HG03558 (cell line): ENCODE data around the gene PLEK2.
"Not testable (repeated sequence)": the region's sequence is repeated elsewhere in the genome, so short reads cannot be mapped to it uniquely, and the experiment has no call there.

Source experiments
- ATAC-seq: cut with Tn5 transposase; IDR thresholded peaks from one replicate; pipeline ENCODE4 v1.9.1; 2021; ENCODE audit warnings: moderate number of reproducible peaks; ENCODE audit not compliant: unreplicated experiment; ENCODE audit errors: extremely low read depth

PLEK2 gene

GRCh38 chr14:67429510-67430205, 17.7 kb upstream of the PLEK2 start:
- no peak for ATAC-seq

- no peak for ATAC-seq
Measured at GRCh38 chr14:67428501-67429031, 16.6 kb upstream of the PLEK2 start.

GRCh38 chr14:67426983-67427606, 15.1 kb upstream of the PLEK2 start:
- ATAC-seq, result no peak

GRCh38 chr14:67426161-67426560, 14.2 kb upstream of the PLEK2 start:
- ATAC-seq, result no peak

- no peak for ATAC-seq
Measured at GRCh38 chr14:67425608-67426007, 13.6 kb upstream of the PLEK2 start.

- ATAC-seq, result no peak
Measured at GRCh38 chr14:67424539-67424938, 12.6 kb upstream of the PLEK2 start.

- ATAC-seq, result no peak
Measured at GRCh38 chr14:67423424-67423823, 11.5 kb upstream of the PLEK2 start.

- no peak for ATAC-seq
Measured at GRCh38 chr14:67421356-67422224, 9.6 kb upstream of the PLEK2 start.

- no peak for ATAC-seq
Measured at GRCh38 chr14:67420102-67420739, 8.3 kb upstream of the PLEK2 start.

- no peak for ATAC-seq
Measured at GRCh38 chr14:67418401-67419191, 6.6 kb upstream of the PLEK2 start.

- no peak for ATAC-seq
Measured at GRCh38 chr14:67417633-67418032, 5.7 kb upstream of the PLEK2 start.

- no peak for ATAC-seq
Measured at GRCh38 chr14:67416810-67417209, 4.8 kb upstream of the PLEK2 start.

- no peak for ATAC-seq
Measured at GRCh38 chr14:67416085-67416484, 4.1 kb upstream of the PLEK2 start.

- ATAC-seq, result not testable (repeated sequence)
Measured at GRCh38 chr14:67415610-67416009, 3.6 kb upstream of the PLEK2 start.

GRCh38 chr14:67413806-67414769, 2.1 kb upstream of the PLEK2 start:
- no peak for ATAC-seq

GRCh38 chr14:67411370-67411769, 595 bp downstream of the PLEK2 start:
- no peak for ATAC-seq

- ATAC-seq, result no peak
Measured at GRCh38 chr14:67410313-67410712, 1.7 kb downstream of the PLEK2 start.

- no peak for ATAC-seq
Measured at GRCh38 chr14:67409461-67409860, 2.5 kb downstream of the PLEK2 start.
